Left kidney (tissue), 2 donors: ENCODE measurements around the gene JAKMIP1. TPM values are rescaled to one million over a fixed set of nuclear protein-coding genes. Genes with fewer than 3 reads are reported as not detected.

Source experiments
- DNase-seq: peaks from one replicate; pipeline ENCODE4 v3.0.0-alpha.2; 2013
- polyA plus RNA-seq: library from polyadenylated mRNA; unstranded; fragments of 120-200 nt; gene quantifications from one replicate; pipeline ENCODE4 v1.2.1, GENCODE V29; 2013; ENCODE audit not compliant: insufficient read length

Gene JAKMIP1
- polyA plus RNA-seq, 1 donor = 0.08 TPM

- no peak for DNase-seq
Observed at GRCh38 chr4:6065166-6065565, 135.2 kb downstream of the JAKMIP1 start.

- no peak for DNase-seq
Observed at GRCh38 chr4:6064383-6064782, 136.0 kb downstream of the JAKMIP1 start.

- DNase-seq = no peak
Observed at GRCh38 chr4:6063684-6064083, 136.7 kb downstream of the JAKMIP1 start.

DNA sequence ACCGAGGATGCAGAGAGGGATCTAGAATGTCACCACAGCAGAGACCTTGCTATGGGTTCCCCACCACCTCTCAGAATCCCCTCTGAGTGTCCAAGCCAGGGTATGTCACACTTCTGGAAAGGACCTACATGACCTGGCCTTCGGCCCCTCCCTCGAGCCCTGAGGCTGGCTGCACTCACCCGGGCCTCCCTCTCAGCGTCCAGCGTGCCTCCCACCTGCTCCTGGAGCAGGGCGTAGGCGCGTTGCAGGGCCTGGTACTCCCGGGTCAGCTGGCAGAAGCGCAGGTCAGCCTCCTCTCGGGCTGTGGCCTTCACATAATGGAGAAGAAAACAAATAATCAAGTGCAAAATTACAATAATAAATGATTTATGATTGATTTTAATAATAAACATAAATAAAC lies 138.2 kb downstream of the JAKMIP1 start:
- DNase-seq = no peak

- no peak for DNase-seq
Observed at GRCh38 chr4:6059375-6059805, 141.0 kb downstream of the JAKMIP1 start.

GRCh38 chr4:6058531-6059374 lies 141.6 kb downstream of the JAKMIP1 start:
- no peak for DNase-seq

- no peak for DNase-seq
Observed at GRCh38 chr4:6056976-6057766, 143.2 kb downstream of the JAKMIP1 start.

DNA sequence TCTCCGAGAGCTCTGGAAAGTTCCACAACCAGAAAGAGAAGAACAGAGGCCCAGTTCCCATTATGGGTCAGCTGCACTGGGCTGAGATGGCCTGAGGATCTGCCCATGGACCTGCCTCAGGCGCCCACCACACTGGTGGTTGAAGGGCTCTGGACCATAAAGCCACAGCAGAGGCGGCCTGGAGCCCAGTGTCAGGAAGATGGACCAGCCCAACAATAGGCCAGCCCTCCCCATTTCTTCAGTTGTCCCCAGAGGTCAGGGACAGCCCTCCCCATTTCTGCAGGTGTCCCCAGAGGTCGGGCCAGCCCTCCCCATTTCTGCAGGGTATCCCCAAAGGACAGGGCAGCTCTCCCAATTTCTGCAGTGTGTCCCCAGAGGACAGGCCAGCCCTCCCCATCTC lies 144.9 kb downstream of the JAKMIP1 start:
- DNase-seq = no peak

DNA sequence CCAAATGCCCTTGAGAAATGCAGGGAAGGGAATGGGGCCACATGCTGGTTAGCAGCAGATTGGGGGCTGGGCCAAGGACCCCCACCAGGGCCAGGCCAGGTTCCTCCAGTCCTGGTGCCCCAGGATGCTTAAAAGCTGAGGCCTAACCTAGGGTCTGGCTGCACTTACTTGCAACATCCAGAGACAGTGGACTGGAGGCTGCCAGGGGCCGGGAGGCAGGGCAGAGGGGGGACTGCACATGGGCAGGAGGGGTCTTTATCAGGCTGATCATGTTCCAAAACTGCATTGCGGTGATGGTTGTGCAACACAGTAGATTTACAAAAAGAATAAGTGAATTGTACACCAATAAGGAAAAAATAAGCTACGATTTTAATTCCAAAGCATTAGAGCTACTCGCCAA lies 145.3 kb downstream of the JAKMIP1 start:
- no peak for DNase-seq

DNA sequence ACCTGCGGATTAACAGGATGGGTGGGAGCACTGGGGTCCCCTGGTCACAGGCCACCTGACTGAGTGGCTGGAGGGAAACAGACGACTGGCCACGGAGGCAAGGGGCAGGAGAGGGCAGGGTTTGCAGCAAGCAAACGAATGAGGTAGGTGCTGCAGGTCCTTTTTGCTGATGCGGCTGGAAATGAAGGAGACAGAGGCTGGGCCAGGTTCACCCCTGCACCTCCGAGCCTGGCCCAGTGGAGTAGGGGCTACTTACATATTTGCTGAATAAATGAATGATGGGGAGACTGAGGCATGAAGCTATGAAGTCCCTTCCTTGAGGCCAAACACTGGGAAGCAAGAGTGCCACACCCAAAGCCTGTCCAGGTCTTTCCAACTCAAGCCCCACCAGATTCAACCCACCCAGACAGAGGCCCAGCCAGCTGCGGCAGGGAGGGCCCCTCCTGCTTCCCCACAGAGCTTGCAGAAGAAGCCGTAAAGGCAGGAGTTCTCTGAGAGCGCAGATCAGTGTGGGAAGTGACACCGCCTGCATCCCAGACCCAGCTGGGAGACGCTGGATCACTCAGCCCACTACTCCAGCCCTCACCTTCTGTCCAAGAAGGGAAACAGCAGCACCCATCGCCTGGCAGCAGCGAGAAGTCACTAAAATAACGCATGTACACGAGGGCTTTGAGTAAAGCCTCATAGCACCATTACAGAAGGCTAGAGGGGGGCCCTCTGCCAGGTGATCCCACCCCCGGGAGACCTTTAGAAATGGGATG lies 146.0 kb downstream of the JAKMIP1 start:
- no peak for DNase-seq

GRCh38 chr4:6052679-6053078 lies 147.7 kb downstream of the JAKMIP1 start:
- no peak for DNase-seq

- DNase-seq = no peak
Observed at GRCh38 chr4:6050551-6050950, 149.8 kb downstream of the JAKMIP1 start.

DNA sequence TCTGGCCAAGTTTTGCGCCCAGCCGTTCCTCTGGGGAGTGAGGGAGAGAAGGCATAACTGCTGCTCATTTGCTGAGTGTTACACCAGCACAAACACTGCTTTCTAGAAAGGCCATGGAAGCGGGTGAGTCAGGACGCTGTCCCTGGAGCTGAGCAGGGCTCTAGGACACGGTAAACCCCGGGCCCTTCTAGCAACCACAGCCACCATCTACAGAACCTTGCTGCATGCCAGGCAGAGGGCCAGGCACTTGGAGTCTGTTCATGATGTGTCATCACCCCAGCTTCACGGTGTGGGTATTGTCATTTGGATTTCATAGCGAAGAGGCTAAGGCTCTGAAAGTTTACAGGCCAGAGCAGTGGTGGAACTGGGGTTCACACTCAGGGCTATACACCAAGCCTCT lies 150.4 kb downstream of the JAKMIP1 start:
- DNase-seq = no peak

GRCh38 chr4:6049278-6049677 lies 151.1 kb downstream of the JAKMIP1 start:
- DNase-seq = no peak

GRCh38 chr4:6048537-6048936 lies 151.8 kb downstream of the JAKMIP1 start:
- no peak for DNase-seq

GRCh38 chr4:6047130-6047673 lies 153.1 kb downstream of the JAKMIP1 start:
- DNase-seq = no peak

- DNase-seq = no peak
Observed at GRCh38 chr4:6046526-6047129, 153.7 kb downstream of the JAKMIP1 start.

DNA sequence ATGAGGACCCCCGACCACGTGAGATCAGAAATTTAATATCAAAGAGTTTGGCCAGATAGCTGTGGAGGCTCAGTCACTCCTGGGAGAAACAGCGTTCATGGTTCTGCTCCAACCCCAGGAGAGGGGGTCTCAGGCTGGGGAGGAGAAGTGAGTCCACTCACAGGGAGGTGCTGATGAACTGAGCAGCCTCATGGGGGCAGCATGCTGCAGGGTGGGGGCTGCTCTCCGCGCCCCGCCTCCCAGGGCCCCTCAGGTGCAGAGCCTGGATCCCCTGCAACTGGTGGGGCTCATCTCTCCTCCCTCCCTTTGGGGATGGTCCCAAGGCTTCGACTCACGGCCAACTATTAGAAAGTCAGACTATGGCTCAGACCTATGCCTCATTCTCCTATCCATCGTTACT lies 155.5 kb downstream of the JAKMIP1 start:
- no peak for DNase-seq

DNA sequence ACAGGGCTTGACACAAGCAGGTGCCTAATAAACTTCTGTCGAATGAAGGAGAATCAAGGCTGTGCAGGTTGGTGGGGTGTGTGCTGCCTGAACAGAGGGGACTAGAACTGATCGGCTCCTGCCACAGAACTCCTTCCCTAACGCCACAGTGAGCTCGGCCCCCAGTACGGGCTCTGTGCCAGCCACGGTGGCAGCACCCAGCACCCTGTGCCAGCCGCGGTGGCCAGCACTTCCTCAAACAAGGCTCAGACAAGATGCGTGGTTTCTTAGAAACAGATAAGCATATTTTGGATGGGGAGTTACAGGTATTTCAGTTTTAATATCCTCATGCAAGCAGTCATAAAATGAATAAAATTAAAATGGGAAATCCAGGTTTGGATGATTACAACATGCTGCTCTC lies 156.1 kb downstream of the JAKMIP1 start:
- DNase-seq = no peak

- DNase-seq = no peak
Observed at GRCh38 chr4:6043843-6044242, 156.5 kb downstream of the JAKMIP1 start.

DNA sequence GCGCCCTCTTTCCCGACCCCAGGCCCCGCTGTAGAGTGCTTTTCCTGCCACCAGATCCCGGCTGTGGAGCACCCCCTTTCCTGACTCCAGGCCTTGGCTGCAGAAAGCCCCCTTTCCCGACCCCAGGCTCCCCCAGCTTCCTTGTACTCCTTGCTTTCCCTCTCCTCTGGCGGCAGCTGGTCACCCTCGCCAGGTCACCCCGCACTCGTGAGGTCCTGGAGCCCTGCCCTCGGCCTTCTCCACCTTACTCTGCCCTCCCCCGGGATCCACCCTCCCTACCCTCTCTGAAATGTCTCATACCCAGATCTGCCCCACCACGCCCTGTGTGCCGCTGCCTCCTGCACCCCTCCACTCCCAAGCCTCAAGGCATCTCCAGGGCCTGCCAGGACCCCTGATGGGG lies 157.2 kb downstream of the JAKMIP1 start:
- no peak for DNase-seq
